Measurements from ENCODE around the gene TRAP1.
"Not testable (repeated sequence)": the region's sequence is repeated elsewhere in the genome, so short reads cannot be mapped to it uniquely, and the experiment has no call there.

Gene TRAP1

DNA sequence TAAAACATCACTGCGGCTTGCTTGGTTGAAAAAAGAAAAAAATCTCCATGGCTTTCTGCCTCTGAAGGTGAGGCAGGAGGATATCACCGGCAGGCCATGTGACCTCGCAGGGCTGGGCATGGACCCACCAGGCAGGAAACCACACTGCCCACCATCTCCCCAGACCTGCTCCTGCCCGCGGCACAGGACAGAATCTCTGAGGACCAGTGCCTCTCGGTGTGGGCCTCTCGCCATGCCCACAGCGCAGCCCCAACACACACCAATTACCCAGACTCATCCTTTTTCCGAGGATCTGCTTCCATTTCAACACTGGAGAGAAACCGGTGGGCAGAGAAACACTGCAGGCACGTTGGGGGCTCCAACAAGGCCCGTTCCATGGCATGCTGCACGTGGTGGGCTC is 46.6 kb downstream of the TRAP1 start:
- DNase-seq, result no peak

DNA sequence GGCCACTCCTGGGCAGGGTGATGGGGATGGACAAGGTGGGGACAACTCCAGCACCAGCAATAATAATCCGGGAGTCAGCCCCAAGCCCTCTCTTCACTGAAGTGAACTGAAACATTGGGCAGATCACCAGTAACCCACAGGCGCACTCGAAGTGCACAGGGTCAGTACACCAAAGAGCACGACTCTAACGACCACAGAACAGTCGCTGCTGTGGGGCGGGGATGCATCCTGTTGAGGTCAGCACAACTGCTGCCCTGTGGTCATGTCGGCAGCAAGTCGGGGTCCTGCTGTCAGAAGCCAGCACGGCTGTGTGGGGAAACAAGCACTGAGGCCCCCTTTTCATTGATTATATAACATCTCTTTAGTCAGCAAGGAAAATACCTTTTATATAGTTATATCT is 48.2 kb downstream of the TRAP1 start:
- DNase-seq, result no peak

DNA sequence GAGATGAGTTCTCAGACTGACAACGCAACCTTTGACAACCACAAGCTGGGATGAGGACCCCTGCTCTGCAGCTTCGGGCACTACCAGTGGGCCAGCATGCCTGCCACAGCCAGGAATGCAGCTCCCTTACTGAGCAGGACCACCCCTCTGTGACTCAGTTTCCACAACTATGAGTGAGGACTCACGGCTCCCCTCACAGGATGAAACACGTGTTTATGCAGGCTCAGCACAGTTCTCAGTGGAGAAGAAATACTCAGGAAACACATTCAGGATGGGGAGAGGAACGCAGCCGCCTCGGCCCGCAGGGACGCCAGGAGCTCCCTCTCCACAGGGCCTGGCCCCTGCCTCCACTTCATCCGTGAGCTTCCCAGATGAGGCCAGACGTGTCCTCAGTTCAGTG is 48.7 kb downstream of the TRAP1 start:
- DNase-seq, result no peak

- DNase-seq, result no peak
These were observed 51.8 kb downstream of the TRAP1 start for GRCh38 chr16:3665508-3665907.

DNA sequence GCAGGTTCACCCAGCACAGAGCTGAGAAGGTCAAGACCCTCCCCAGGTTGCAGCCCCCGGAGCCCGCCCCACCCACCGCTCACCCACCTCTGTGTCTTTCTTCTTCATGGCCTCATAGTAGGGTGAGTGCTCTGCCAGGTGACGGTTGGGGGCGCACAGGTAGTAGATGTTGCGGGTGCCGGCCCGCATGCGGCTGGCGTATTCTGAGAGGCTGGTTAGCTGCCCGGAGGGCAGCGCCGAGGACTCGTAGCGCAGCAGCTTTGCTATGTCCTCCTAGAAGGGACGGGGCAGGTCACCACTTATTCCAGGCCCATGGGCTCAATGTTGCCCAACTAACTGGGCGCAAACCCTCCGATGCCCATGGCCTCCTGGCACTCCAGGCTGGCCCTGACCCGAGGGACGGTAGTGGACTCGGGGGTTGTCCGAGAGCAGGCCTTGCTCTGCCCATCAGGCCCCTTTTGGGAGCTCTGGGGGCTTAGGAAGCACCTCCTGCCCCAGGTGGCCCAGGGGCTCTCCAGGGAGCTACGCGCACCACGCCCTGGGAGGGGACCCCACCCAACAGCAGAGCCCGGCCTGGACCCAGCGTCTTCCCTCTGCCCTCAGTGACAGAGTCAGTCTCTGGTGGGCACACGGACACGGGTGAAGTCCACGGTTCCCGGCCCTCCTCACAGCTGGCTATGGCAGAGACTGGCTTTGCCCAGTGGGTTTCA is 53.0 kb downstream of the TRAP1 start:
- DNase-seq, result no peak

- no peak for DNase-seq
These were observed 54.7 kb downstream of the TRAP1 start for GRCh38 chr16:3662601-3663000.

- no peak for DNase-seq
These were observed 55.4 kb downstream of the TRAP1 start for GRCh38 chr16:3661922-3662321.

GRCh38 chr16:3661311-3661710 is 56.0 kb downstream of the TRAP1 start:
- no peak for DNase-seq

DNA sequence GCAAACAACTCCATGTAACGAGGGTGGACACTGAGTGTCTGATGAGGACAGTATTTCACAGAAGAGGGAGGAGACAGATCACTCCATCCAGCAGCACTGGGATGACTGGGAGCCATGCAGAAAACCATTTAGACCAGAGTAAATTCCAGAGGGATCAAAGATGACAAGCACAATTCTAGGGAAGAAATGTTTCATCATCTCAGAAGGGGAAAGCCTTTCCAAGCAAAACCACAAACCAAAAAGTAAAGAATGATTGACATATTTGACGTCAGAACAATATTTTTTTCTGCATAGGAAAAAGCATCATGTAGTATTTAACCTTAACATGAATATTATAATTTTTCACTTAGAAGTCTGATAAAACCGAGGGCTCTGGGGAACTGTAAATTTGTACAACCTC is 58.1 kb downstream of the TRAP1 start:
- DNase-seq, result no peak

GRCh38 chr16:3656491-3657468 is 60.5 kb downstream of the TRAP1 start:
- DNase-seq, result no peak

- DNase-seq, result not testable (repeated sequence)
These were observed 61.2 kb downstream of the TRAP1 start for GRCh38 chr16:3656160-3656490.

- no peak for DNase-seq
These were observed 61.7 kb downstream of the TRAP1 start for GRCh38 chr16:3655396-3656159.

GRCh38 chr16:3655030-3655395 is 62.3 kb downstream of the TRAP1 start:
- no peak for DNase-seq

DNA sequence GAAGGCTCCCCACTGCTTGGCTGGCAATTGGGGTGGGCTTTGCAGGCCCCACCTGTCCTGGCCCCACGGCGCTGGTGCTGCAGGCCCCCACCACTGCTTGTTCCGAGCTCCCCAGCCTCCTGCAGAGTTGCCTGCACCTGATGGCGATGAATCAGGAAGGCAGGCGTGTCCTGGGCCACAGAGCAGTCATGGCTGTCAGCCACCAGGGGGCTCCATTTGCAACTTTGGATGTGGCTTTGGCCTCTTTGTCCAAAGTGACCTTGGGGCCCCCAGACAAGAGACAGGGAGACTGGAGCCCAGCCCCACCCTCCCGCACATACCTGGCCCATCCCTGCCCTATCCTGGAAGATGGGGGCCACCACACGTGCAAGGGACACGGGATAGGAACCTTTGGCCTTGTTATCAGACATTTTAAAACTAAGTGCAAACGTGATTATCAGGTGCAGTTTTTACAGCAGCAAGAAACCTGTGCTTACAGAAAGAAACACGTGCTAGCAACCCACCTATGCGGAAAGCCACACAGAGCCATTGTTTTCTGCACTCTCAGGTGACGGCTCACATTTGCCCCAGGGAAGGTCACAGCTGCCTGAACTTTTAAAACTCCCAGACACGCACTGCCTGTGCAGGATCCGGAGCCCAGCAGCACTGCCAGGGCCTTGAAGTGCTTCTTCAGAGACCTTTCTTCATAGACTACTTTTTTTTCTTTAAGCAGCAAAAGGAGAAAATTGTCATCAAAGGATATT is 62.9 kb downstream of the TRAP1 start, which contains the start of gene DNASE1:
Gene DNASE1, plus strand, starts transcription at position 443 of the 743 bp plus-strand sequence. CDS start 683 bp downstream, outside the sequence.
- peak; percentile 10 for DNase-seq

- no peak for DNase-seq
These were observed 64.7 kb downstream of the TRAP1 start for GRCh38 chr16:3652373-3653195.

DNA sequence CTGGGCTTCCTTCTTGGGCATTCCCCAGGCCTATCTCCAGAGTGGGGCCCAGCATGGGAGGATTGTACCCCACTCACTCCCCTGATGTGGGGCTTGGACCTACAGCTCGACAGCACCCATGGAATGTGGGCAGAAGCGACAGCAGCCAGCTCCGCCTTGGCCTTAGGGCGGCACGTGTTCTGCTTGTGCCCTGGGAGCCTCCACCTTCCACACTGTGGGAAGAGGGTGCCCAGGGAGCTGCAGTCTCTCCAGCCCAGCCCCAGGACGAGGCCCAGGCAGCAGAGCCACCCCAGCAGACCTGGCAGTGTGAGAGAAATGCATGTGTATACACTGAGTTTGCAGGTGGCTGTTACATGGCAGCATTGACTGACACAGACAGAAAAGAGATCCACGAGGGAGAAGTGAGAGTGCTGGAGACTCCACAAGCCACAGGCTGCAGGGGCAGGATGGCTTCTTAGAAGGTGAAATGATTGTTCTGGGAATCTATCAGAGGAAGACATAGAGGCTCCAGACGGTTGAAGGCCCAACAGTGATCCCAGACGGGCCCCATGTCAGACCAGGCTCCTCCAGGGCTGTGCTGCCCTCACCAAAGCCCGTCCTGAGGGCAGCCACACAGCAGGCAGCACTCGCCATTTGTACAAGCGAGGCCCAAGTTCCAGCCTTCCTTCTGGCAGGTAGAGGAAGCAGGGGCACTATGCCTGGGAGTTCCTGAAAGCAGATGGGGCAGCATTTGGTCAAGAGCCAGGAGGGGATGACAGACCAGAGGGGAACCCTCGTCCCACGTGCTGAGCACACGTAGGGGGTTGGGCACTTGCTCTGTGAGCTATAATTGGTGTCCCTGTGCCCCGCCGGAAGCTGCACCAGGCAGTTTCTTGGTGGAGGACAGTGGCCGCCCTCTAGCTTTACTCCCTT is 65.6 kb downstream of the TRAP1 start:
- DNase-seq, result no peak

- no peak for DNase-seq
These were observed 66.6 kb downstream of the TRAP1 start for GRCh38 chr16:3650631-3651265.

DNA sequence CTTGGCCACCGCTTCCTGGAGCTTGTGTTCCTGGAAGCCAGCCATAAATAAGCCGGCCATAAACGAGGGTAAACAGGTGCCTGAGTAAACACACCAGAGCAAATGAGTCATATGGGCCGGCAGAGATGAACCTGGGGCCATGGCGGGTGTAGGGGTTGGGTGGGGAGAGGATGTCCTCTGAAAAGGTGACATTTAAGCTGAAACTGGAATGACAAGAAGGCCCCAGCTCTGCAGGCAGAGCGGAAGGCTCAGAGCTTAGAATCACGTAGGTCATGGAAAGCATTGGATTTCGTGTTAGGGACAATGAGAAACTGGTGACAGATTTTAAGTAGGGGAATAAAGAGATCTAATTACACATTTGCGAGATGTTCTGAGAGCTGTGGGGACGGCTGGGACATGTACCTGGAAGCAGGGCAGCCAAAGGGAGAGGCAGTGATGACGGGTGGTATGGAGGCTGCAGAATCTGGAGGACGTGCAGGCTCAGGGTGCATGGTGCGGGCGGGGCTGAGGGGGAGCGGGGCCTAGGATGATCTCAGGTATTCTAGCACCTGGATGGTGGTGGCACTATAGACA is 70.9 kb downstream of the TRAP1 start:
- DNase-seq, result peak; percentile 78

GRCh38 chr16:3645504-3646347 is 71.6 kb downstream of the TRAP1 start:
- DNase-seq, result no peak
